Panc1 (cell line): Measurements from ENCODE around the gene C16orf86.

Experiments
- CTCF ChIP-seq: fragments of 450-650 bp; IDR thresholded peaks from 2 replicates; pipeline ENCODE4 v1.5.1; 2017; ENCODE audit warnings: mild to moderate bottlenecking
- POLR2AphosphoS5 ChIP-seq: IDR thresholded peaks from 2 replicates; pipeline ENCODE4 v1.6.1; 2012; ENCODE audit warnings: mild to moderate bottlenecking, low read depth, low read length, moderate library complexity
- REST ChIP-seq, 2 experiments: IDR thresholded peaks; 2 replicates each; pipeline ENCODE4 v1.6.1; 2011 to 2012; ENCODE audit warnings: low read depth in 2 of 2, control low read depth in 1 of 2, low read length in 1 of 2, mild to moderate bottlenecking in 1 of 2, moderate library complexity in 1 of 2; ENCODE audit not compliant: insufficient read depth in 1 of 2
- SIN3A ChIP-seq: IDR thresholded peaks from 2 replicates; pipeline ENCODE4 v1.6.1; 2012; ENCODE audit warnings: low read depth, mild to moderate bottlenecking, low read length, moderate library complexity, borderline replicate concordance; ENCODE audit not compliant: insufficient read depth
- TCF7L2 ChIP-seq: IDR thresholded peaks from 2 replicates; pipeline ENCODE4 v1.6.1; 2011; ENCODE audit warnings: mild to moderate bottlenecking, low read depth, low read length, inconsistent platforms

- TF ChIP-seq CTCF (no peak), REST (IDR thresholded peaks at IDR 0.05; ENCODE audit: insufficient read depth in 1 of 2, low read depth in 2 of 2, low read length in 1 of 2) (no peak), POLR2AphosphoS5 (no peak), SIN3A (no peak), TCF7L2 (no peak)
These were observed 11.1 kb downstream of the C16orf86 start for GRCh38 chr16:67677712-67678111.
